Esophagus muscularis mucosa (tissue), 4 donors: Measurements from ENCODE around the gene HVCN1. TPM values are rescaled to one million over a fixed set of nuclear protein-coding genes. Genes with fewer than 3 reads are reported as not detected.
A peak's percentile ranks its signal among the peaks of the same experiment; 100 is the strongest.
"Not testable (repeated sequence)": the region's sequence is repeated elsewhere in the genome, so short reads cannot be mapped to it uniquely, and the experiment has no call there.

Experiments used
- DNase-seq: peaks from one replicate; pipeline ENCODE4 v3.0.0-alpha.2; 2017; ENCODE audit errors: extremely low spot score
- H3K27ac ChIP-seq, 4 donors: fragments of 200-600 bp; sonication (generic); replicated peaks in 1 of 4; 1 replicate in 3 of 4; 2 replicates in 1 of 4; pipeline ENCODE4 v1.5.1; 2016 to 2019; ENCODE audit warnings: mild to moderate bottlenecking in 1 of 4
- H3K27me3 ChIP-seq, 4 donors: fragments of 200-600 bp; sonication (generic); one replicate each; pipeline versions ENCODE4 v1.5.1 to v1.6.0; 2016 to 2019
- H3K36me3 ChIP-seq, 4 donors: fragments of 200-600 bp; sonication (generic); one replicate each; pipeline ENCODE4 v1.5.1; 2016 to 2019
- H3K4me1 ChIP-seq, 4 donors: fragments of 200-600 bp; sonication (generic); one replicate each; pipeline ENCODE4 v1.5.1; 2016 to 2019
- H3K4me3 ChIP-seq, 4 donors: fragments of 200-600 bp; sonication (generic); 1 replicate in 2 of 4; 2 replicates in 2 of 4; pipeline ENCODE4 v1.5.1; 2016 to 2019; ENCODE audit warnings: mild to moderate bottlenecking in 4 of 4, moderate library complexity in 1 of 4
- H3K9me3 ChIP-seq, 4 donors: fragments of 200-600 bp; sonication (generic); 1 replicate in 3 of 4; 2 replicates in 1 of 4; pipeline ENCODE4 v1.5.1; 2016 to 2019
- EP300 ChIP-seq: sonication (generic); formaldehyde crosslinking; IDR thresholded peaks from one replicate; pipeline ENCODE4 v1.6.1; 2017; ENCODE audit warnings: antibody characterized with exemption
- POLR2A ChIP-seq: fragments of 450-650 bp; IDR thresholded peaks from one replicate; pipeline ENCODE4 v1.6.1; 2017; ENCODE audit warnings: antibody characterized with exemption, moderate library complexity, mild to moderate bottlenecking, low read depth
- POLR2AphosphoS5 ChIP-seq, 2 donors: sonication (generic); formaldehyde crosslinking; IDR thresholded peaks; one replicate each; pipeline ENCODE4 v1.6.1; 2017; ENCODE audit warnings: antibody characterized with exemption in 2 of 2
- WGBS: methylation state at CpG from one replicate; pipeline ENCODE4 v1.1.5; 2018; 5-methylcytosine and 5-hydroxymethylcytosine counted together
- intact Hi-C: fragments of 100-400 bp; cut with DNase I; formaldehyde crosslinking; loops from one replicate; pipeline ENCODE4 v1.15.1; 2023
- total RNA-seq, 4 donors: library from RNA; depleted of rRNA; stranded (reverse); fragments of >200 nt; gene quantifications; one replicate each; pipeline versions ENCODE4 v1.1.0 to v1.2.1, GENCODE V29; 2016
- TF ChIP-seq, protein P1 (sequence below), 3 experiments: fragments of 200-600 bp in 2 of 3; fragments of 450-650 bp in 1 of 3; sonication (generic) in 2 of 3; IDR thresholded peaks; one replicate each; pipeline ENCODE4 v1.5.1; 2017 to 2019; ENCODE audit warnings: antibody characterized with exemption in 3 of 3, mild to moderate bottlenecking in 2 of 3, moderate library complexity in 1 of 3

HVCN1 gene
- 1 to 10 TPM; 5.4 to 8.9 (median 7.1) TPM for total RNA-seq

DNA sequence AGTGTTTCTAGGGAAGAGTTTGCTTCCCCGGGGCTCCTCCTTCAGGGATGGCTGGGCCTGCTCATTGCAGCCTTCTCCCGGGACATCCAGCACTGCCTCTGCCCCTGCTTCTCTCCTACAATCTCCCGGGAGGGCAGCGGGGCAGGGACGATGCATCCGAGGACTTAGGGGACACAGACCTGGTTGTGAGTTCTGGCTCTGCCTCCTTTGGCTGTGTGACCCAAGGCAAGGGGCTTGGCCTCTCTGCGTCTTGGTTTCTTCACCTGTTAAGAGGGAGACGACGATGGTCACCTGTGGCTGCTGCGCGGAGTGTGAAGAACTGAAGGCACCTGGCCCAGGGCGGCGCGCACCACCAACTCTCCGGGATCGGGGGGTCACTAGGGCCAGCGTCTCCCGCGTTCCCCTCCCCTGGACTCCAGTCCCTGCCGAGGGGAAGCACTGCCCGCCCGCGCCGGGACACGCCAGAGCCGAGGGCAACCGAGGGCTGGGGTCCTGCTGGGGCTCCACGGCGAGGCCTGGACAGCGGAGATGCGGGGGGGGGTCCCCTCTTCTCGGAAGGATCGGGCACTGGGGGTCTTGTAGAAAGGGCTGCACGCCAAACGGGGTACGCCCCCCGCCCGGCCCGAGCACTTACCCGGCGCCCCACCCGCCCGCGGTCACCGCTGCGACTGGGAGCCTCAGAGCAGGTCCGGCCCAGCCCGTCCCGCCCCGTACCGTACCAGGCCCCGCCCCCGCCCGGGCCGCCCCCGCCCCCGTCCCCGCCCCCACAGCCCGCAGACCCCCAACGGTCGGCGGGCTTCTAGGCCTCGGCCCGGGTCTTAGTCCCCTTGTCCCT is at the start of gene HVCN1:
TSS of gene HVCN1 (minus strand) at position 670 of the 835 bp plus-strand sequence. CDS start 5,870 bp downstream, outside the sequence.
- WGBS: 28% methylated on average over 4 of the region's 64 CpGs

GRCh38 chr12:110737532-110737931 is 48.6 kb upstream of the HVCN1 start:
- DNase-seq: no peak
- no peaks in the 10 kb centered on the region for H3K9me3 ChIP-seq
- no peak overlapping the region for H3K27ac ChIP-seq
- no peak overlapping the region for H3K4me3 ChIP-seq
- no peaks in the 10 kb centered on the region for H3K27me3 ChIP-seq
- peaks cover 57 to 86% (median 72%) of the 10 kb centered on the region in 4 donors for H3K4me1 ChIP-seq
- intact Hi-C loops: no loop called here
- H3K36me3 ChIP-seq: peaks cover 0 to 17% (median 5%) of the 10 kb centered on the region in 4 donors
- TF ChIP-seq EP300: no peak
- no peak for TF ChIP-seq POLR2AphosphoS5 (IDR thresholded peaks at IDR 0.05)
- TF ChIP-seq POLR2A: no peak
- TF ChIP-seq, protein P1, sequence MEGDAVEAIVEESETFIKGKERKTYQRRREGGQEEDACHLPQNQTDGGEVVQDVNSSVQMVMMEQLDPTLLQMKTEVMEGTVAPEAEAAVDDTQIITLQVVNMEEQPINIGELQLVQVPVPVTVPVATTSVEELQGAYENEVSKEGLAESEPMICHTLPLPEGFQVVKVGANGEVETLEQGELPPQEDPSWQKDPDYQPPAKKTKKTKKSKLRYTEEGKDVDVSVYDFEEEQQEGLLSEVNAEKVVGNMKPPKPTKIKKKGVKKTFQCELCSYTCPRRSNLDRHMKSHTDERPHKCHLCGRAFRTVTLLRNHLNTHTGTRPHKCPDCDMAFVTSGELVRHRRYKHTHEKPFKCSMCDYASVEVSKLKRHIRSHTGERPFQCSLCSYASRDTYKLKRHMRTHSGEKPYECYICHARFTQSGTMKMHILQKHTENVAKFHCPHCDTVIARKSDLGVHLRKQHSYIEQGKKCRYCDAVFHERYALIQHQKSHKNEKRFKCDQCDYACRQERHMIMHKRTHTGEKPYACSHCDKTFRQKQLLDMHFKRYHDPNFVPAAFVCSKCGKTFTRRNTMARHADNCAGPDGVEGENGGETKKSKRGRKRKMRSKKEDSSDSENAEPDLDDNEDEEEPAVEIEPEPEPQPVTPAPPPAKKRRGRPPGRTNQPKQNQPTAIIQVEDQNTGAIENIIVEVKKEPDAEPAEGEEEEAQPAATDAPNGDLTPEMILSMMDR (IDR thresholded peaks at IDR 0.05): no peak
- 78% methylated on average over 3 of the region's 3 CpGs for WGBS

More for the DNA sequence above, at the start of gene HVCN1:
- no peaks in the 10 kb centered on the region for H3K9me3 ChIP-seq
- intact Hi-C loops: no loop called here
- peak within 1 kb of the TSS; percentile 60 to 79 (median 70) for H3K27ac ChIP-seq
- no peak for DNase-seq
- TF ChIP-seq POLR2AphosphoS5 (IDR thresholded peaks at IDR 0.05) (no peak), EP300 (no peak), POLR2A (no peak)
- TF ChIP-seq, protein P1 (IDR thresholded peaks at IDR 0.05): no peak
- H3K36me3 ChIP-seq: no peaks in the 10 kb centered on the region
- H3K4me3 ChIP-seq: peak within 1 kb of the TSS; percentile 60 to 70 (median 68)
- no peaks in the 10 kb centered on the region for H3K27me3 ChIP-seq
- H3K4me1 ChIP-seq: peaks cover 14 to 28% (median 26%) of the 10 kb centered on the region in 4 donors

DNA sequence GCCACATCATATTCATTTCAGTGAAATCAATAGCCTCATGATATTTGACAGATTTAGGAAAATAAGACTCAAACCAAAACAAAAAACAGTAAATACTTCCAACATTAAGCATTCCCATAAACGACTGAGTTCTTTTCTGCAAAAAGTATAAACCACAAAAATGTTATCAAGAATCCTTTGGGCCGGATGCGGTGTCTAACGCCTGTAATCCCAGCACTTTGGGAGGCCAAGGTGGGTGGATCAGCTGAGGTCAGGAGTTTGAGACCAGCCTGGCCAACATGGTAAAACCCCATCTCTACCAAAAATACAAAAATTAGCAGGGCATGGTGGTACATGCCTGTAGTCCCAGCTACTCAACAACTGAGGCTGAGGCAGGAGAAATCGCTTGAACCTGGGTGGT is 48.1 kb upstream of the HVCN1 start:
- Histone ChIP-seq H3K4me1 (peaks cover 63 to 89% (median 77%) of the 10 kb centered on the region in 4 donors), H3K36me3 (peaks cover 0 to 17% (median 5%) of the 10 kb centered on the region in 4 donors)
- H3K27ac ChIP-seq, DNase-seq, intact Hi-C loops, H3K9me3 ChIP-seq, H3K4me3 ChIP-seq, H3K27me3 ChIP-seq: not testable (repeated sequence)
- 84% methylated on average over 5 of the region's 5 CpGs for WGBS

- Histone ChIP-seq H3K27ac (no peak overlapping the region), H3K4me3 (no peak overlapping the region), H3K9me3 (no peaks in the 10 kb centered on the region), H3K27me3 (no peaks in the 10 kb centered on the region), H3K36me3 (peaks cover 12 to 38% (median 23%) of the 10 kb centered on the region in 4 donors), H3K4me1 (peaks cover 41 to 70% (median 53%) of the 10 kb centered on the region in 4 donors)
- no peak for TF ChIP-seq POLR2A
- TF ChIP-seq EP300: no peak
- TF ChIP-seq, protein P1 (IDR thresholded peaks at IDR 0.05): no peak
- no peak for TF ChIP-seq POLR2AphosphoS5 (IDR thresholded peaks at IDR 0.05)
- intact Hi-C loops: no loop called here
- DNase-seq: no peak
- 53% methylated on average over 1 of the region's 1 CpG for WGBS
Measured at GRCh38 chr12:110733900-110734299, 45.0 kb upstream of the HVCN1 start.

GRCh38 chr12:110733089-110733715 is 44.3 kb upstream of the HVCN1 start:
- no peak overlapping the region for H3K27ac ChIP-seq
- H3K4me1 ChIP-seq: peaks cover 34 to 63% (median 46%) of the 10 kb centered on the region in 4 donors
- TF ChIP-seq POLR2A: no peak
- TF ChIP-seq EP300: no peak
- TF ChIP-seq POLR2AphosphoS5 (IDR thresholded peaks at IDR 0.05): no peak

More at GRCh38 chr12:110733089-110733715, 44.3 kb upstream of the HVCN1 start:
- intact Hi-C loops: no loop called here
- H3K4me3 ChIP-seq: no peak overlapping the region
- 43% methylated on average over 5 of the region's 5 CpGs for WGBS
- no peaks in the 10 kb centered on the region for H3K27me3 ChIP-seq
- H3K9me3 ChIP-seq: no peaks in the 10 kb centered on the region
- H3K36me3 ChIP-seq: peaks cover 17 to 45% (median 27%) of the 10 kb centered on the region in 4 donors
- no peak for DNase-seq
